HG03103 (cell line): ENCODE data around the gene KLLN.
"Not testable (repeated sequence)": the region's sequence is repeated elsewhere in the genome, so short reads cannot be mapped to it uniquely, and the experiment has no call there.

ENCODE experiments used
- ATAC-seq: cut with Tn5 transposase; IDR thresholded peaks from one replicate; pipeline ENCODE4 v1.9.1; 2021; ENCODE audit warnings: low read depth; ENCODE audit not compliant: unreplicated experiment

Gene KLLN, protein sequence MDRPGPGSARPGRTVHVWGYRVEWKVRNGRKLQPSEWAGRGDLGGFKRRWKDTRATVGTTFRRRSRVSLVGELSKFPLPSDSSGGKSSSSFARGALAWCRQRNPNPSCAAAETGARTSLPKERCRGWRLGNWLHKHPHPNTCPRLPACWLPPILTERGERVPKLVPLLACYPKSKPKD

DNA sequence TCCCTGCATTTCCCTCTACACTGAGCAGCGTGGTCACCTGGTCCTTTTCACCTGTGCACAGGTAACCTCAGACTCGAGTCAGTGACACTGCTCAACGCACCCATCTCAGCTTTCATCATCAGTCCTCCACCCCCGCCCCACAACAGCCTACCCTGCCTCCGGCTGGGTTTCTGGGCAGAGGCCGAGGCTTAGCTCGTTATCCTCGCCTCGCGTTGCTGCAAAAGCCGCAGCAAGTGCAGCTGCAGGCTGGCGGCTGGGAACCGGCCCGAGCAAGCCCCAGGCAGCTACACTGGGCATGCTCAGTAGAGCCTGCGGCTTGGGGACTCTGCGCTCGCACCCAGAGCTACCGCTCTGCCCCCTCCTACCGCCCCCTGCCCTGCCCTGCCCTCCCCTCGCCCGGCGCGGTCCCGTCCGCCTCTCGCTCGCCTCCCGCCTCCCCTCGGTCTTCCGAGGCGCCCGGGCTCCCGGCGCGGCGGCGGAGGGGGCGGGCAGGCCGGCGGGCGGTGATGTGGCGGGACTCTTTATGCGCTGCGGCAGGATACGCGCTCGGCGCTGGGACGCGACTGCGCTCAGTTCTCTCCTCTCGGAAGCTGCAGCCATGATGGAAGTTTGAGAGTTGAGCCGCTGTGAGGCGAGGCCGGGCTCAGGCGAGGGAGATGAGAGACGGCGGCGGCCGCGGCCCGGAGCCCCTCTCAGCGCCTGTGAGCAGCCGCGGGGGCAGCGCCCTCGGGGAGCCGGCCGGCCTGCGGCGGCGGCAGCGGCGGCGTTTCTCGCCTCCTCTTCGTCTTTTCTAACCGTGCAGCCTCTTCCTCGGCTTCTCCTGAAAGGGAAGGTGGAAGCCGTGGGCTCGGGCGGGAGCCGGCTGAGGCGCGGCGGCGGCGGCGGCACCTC, at the start of gene KLLN, which contains the start of gene PTEN:
TSS of gene KLLN (minus strand) at position 481 of the 891 bp plus-strand sequence. CDS start 1,046 bp downstream, outside the sequence.
TSS of gene PTEN (plus strand) at position 573 of the 891 bp plus-strand sequence. CDS start 845 bp downstream, outside the sequence.
- ATAC-seq, result no peak

DNA sequence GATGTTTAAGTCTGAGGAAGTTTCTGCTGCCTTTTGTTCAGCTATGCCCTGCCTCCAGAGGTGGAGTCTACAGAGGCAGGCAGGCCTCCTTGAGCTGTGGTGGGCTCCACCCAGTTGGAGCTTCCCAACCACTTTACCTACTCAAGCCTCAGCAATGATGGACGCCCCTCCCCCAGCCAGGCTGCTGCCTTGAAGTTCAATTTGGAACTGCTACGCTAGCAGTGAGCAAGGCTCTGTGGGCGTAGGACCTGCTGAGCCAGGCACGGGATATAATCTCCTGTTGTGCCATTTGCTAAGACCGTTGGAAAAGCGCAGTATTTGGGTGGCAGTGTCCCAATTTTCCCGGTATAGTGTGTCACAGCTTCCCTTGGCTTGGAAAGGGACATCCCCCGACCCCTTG, 40.1 kb upstream of the KLLN start:
- not testable (repeated sequence) for ATAC-seq

DNA sequence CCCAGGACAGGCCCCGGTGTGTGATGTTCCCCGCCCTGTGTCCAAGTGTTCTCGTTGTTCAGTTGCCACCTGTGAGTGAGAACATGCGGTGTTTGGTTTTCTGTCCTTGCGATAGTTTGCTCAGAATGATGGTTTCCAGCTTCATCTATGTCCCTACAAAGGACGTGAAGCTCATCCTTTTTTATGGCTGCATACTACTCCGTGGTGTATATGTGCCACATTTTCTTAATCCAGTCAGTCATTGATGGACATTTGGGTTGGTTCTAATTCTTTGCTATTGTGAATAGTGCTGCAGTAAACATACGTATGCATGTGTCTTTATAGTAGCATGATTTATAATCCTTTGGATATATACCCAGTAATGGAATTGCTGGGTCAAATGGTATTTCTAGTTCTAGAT, 34.6 kb upstream of the KLLN start:
- ATAC-seq, result not testable (repeated sequence)

DNA sequence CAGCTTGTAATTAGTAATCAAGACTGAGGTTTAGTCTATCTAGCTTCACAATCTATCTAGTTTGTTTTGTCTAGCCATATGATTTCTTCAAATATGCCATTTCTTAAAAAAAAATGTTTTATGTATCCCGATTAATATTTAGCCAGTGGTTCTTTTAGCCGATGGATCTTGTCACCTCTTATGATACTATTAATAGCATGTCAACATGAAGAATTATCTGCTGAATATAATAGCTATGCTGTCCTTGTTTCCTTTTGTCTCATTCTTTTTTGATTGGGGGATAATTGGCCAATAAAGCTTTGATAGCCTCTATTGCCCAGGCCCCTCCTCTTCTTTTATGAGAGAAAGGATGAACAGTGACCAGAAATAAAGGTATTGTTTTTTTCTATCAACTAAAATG, 32.9 kb upstream of the KLLN start:
- no peak for ATAC-seq

DNA sequence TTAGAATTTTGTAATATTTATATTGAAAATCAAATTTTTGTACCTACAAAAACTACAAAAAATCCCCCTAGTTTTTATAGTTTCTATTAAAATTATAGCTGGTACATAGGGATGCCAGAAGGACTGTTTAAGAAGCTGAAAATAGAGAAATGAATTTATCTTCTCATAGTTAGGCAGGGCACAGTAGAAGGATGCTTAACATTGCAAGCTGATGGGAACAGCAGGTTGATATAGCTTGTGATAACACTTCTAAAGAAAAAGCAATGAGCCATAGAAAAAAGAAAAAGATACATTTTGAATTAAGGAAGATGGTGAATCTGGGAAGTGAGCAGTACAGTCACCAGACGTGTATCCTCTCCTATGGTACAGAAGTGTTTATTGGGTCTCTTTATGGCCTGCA, 32.1 kb upstream of the KLLN start:
- no peak for ATAC-seq

DNA sequence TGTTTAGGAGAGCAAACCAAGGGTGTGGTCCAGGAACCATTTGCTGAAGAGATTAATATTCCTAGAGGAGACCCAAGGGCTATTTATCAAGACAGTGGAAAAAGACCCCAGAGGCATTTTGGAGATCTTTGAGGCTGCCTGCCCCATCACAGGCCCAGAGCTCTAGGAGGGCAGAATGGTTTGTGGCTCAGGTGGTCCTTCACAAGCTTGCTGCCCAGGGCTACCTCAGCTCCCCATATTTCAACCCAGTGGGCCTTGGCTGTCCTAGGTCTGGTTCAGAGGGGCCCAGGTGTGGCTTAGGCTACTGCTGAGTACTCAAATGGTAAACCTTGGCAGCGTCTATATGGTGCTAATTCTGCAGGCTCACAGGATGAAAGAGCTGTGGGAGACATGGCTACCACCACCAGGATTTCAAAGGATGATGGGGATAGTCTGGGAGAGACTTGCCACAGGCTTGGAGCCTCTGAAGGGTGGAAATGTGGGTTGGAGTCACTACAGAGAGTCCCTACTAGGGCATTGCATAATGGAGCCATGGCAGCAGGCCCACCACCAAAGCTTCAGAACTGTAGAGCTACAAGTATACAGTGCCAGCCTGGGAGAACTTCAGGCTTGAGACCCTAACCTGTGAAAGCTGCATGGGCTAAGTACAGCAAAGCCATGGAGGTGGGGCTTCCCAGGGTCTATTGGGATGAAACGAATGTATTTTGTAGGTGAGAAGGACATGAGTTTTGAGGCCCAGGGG, 24.4 kb upstream of the KLLN start:
- ATAC-seq, result no peak

DNA sequence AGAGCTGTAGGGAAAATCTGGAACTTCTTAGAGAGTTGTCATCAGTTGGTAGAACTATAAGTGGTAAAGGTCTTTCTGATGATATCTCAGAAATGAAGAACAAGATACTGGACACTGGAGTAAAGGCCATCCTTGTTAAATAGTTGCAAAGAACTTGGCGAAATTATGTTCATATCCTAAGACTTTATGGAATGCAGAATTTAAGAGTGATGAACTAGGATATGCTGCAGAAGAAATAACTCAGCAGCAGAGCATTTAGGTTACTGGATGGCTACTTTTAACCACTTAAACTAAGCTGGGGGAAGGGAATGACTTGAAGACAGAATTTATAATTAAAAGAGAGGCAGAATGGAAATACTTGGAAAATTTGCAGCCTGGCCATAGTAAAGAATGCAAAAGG, 23.8 kb upstream of the KLLN start:
- ATAC-seq, result no peak

DNA sequence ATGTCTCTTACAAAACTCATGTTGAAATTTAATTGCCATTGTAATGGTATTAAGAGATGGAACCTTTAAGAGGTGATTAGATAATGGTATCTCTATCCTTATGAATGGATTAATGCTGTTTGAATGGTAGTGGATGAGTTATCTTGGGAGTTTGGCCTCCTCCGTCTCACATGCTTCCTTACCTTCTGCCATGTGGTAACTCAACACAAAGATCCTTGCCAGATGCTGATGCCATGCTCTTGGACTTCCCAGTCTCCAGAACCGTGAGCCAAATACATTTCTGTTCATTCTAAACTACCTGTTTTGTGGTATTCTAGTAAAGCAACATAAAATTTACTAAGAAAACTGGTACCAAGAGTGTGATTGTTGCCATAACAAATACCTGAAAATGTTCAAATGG, 23.3 kb upstream of the KLLN start:
- no peak for ATAC-seq

DNA sequence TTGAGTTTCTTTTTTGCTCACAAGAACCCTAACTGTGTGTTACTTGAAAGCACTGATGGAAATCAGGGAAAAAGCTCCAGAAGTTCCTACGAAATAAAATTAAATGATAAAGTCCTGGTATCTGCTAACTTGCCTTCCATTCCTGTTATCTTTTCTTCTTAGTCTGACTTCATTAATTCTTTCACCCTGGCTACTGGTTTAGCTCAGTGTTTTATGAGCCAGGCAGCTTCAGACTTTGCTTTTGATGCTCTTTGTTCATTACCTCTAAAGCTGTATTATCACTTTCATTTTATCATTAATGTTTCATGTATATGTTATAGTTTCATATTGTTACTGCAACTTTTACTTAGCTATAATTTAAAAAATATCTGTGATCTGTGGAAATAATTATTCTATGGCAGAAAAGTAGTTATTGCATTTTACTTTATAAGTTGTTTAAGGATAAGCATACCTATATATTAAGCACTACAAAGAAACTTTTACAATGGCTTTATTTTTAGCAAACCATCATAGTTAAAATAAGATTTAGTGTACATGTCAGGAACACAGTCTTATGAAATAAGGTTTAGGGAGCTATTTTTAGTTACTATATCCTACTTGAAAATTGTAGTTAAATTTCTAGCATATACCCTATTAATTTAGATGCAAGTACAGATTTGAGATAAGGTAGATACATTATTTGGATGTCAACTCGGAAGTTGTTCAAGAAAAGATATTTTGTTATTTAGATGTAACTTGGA, 19.4 kb upstream of the KLLN start:
- ATAC-seq, result no peak

DNA sequence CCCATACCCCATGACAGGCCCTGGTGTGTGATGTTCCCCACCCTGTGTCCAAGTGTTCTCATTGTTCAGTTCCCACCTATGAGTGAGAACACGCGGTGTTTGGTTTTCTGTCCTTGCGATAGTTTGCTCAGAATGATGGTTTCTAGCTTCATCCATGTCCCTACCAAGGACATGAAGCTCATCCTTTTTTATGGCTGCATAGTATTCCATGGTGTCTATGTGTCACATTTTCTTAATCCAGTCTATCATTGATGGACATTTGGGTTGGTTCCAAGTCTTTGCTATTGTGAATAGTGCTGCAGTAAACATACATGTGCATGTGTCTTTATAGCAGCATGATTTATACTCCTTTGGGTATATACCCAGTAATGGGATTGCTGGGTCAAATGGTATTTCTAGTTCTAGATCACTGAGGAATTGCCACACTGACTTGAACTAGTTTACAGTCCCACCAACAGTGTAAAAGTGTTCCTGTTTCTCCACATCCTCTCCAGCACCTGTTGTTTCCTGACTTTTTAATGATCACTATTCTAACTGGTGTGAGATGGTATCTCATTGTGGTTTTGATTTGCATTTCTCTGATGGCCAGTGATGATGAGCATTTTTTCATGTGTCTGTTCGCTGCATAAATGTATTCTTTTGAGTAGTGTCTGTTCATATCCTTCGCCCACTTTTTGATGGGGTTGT, 18.2 kb upstream of the KLLN start:
- not testable (repeated sequence) for ATAC-seq

DNA sequence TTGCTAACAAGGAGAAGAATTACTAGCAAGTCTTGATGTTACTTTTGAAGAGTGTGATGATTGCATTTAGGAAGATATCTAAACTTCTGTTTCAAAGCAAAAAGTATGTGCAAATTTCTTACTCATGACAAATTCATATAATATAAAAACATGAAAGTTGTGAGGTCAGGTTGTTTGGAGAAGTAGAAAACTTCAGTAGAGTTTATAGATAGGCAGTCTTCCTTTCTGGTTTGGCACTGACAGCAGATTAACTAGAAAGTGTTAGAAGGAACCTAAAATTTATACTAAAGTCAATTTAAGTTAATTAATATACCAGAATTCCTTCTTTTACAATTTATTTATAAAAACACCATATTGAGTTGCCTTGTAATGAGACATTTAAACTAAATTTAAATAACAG, 17.0 kb upstream of the KLLN start:
- no peak for ATAC-seq

DNA sequence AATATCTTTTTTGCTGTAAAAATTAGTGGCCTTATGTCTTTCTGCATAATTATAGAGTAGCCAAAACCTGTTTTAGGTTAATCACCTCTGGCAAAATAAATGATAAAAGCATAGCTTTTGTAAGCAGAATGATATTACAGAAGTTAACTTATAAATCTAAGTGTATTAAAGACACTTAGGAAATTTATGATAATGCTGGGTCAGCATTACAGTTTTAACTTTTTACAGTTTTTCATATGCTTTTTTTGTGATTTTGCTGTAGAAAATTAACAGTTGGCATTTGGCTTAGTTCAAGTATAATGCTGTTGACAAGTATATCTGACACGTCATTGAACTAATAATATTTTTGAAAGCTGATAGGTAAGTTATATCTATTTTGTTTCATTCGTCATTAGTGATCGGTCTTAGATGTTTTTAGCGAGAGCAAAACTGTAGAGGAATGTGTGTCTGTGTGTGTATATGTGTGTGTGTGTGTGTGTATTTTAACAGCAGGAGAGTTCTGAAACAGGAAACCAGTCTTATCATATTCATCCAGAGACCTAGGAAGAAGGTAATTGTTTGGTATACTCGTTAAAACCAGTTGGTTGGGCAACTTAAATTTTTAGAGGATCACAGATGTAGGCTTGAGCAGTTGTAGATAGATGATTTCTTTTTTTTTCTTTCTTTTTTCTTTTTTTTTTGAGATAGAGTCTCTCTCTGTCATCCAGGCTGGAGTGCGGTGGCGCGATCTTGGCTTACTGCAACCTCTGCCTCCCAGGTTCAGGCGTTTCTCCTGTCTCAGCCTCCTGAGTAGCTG, 15.5 kb upstream of the KLLN start:
- no peak for ATAC-seq

DNA sequence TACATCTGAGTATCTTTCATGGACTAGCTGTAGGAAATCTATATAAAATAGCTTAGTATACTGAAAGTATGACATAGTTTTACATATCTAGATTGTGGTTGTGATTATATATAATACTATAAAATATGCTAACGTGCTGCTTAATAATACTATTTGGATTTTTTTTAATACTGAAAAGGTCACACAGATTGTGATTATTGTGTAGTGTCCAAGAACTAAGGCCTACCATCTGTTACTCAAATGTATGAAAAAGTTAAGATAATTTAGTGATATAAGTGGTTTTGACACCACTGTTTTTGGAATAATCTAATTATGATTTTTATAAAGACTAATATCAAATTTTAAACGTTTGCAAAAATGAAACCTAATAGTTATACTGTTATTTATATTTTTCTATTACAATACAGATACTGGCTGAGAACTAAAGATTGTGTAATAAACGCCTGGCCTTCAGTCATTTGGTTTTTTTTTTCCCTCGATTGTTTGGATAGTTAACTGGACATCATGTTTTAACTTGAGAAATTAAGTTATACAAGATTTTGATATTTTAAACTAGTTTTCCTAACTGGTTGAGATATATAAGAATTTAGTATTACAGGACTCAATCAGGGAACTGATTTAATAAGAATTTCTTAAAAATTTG, 12.7 kb upstream of the KLLN start:
- no peak for ATAC-seq

DNA sequence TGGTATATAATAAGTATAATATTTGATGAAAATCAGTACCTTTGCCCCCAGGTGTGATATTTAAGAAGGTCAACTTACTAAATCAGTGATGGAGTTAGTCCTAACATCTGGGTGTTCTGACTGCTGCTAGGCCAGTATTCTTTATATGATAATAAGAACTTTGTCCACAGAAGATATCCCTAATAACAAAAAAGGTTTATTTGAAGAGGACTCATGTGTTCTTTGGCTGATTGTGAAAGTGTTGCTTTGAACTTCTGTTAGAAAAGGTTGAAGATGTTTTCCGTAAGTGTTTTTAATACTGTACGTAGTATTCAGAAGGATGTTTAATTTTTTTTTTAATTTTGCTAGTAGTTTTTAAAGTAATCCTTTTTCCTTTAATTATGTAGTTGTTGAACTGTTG, 10.3 kb upstream of the KLLN start:
- ATAC-seq, result no peak

DNA sequence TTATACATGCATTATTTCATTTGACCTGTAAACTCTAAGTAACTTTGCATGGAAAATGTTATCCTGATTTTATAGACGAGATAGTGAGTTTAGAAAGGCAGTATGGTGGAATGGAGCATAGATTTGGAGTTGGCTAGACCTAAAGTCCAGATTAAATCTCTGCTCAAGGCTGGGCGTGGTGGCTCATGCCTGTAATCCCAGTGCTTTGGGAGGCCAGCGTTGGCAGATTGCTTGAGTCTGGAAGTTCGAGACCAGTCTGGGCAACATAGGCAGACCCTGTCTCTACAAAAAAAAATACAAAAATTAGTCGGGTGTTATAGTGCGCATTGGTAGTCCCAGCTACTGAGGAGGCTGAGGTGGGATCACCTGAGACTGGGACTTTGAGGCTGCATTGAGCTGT, 9.5 kb upstream of the KLLN start:
- ATAC-seq, result no peak

DNA sequence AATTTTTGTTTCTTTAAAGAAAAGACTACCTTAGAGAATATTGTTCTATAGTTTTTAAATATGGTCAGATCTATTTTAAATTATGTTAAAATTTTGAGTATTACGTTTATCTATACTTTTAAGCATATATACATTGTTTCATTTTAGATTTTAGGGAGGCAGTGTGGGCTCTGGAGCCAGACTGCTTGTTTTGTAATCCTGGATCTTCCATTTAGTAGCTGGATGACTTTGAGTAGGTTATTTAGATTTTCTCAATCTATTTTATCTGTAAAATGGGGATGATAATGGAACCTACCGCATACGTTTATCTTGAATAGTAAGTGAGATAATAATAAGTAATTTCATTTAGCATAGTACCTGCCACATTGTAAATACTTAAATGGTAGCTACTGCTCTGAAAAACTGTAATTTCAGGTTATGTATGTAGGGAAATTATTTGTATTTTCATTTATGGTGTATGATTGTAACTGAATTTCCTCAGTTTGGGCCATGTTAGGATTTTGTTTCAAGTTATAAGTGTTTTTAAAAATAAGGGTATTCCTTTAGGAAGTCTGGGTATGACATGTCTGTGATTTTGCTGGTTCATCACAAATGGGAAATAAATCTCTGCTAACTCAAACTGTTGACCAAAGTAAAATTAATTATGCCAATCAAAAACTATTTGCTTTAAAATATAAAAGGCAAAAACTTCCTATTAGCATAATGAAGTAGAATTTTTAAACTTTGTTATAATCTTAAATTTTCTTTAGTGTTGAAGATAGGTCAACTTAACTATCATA, 6.6 kb upstream of the KLLN start:
- no peak for ATAC-seq

DNA sequence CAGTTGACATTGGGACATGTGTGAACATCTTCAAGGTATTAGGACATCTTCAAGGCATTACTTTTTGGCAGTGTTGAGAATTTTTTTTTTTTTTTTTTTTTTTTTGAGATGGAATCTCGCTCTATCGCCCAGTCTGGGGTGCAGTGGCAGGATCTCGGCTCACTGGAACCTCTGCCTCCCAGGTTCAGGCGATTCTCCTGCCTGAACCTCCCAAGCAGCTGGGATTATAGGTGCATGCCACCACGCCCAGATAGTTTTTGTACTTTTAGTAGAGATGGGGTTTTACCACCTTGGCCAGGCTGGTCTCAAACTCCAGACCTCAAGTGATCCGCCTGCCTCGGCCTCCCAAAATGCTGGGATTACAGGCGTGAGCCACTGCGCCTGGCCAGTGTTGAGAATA, 5.8 kb upstream of the KLLN start:
- not testable (repeated sequence) for ATAC-seq

DNA sequence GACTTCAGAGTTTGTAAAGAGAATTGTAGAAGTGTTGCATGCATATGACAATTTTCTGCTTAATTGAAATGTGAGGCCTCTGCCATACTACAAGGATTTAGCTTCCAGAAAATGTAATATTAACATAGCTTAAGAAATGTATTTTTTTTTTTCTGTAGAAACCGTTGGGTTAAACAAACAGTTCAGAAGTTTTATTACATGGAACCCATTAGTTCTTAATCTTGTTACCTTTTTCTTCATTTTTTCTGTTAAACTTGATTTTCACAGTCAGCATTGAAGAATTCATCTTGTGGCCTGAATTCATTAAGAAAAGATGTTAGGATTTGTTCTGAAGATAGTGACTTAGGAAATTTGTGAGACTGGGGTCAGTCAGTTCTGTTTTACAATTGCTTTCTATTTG, 4.9 kb upstream of the KLLN start:
- ATAC-seq, result no peak
